ENCODE data around the gene PANK2.
"Not testable (repeated sequence)": the region's sequence is repeated elsewhere in the genome, so short reads cannot be mapped to it uniquely, and the experiment has no call there.

The PANK2 gene

GRCh38 chr20:3901706-3902440, 12.7 kb downstream of the PANK2 start:
- no peak for DNase-seq (ENCODE audit: low read depth, low spot score)
- ChIA-PET POLR2A (no interaction called here), CTCF (interaction anchor here (1.0 to 1.9 kb wide), 4 partner anchors 8 to 172 kb away, joined by 3 to 4 read pairs (median 3); no protein-coding TSS in a partner anchor)
- no peak overlapping the region for H3K4me3 ChIP-seq (ENCODE audit: low read depth, low read length)
- no peak for TF ChIP-seq CTCF (IDR thresholded peaks at IDR 0.05; ENCODE audit: insufficient read depth, low read length, missing control alignments)

GRCh38 chr20:3902446-3902845, 13.3 kb downstream of the PANK2 start:
- no peak overlapping the region for H3K4me3 ChIP-seq (ENCODE audit: low read depth, low read length)
- ChIA-PET CTCF (no interaction called here), POLR2A (no interaction called here)
- no peak for TF ChIP-seq CTCF (IDR thresholded peaks at IDR 0.05; ENCODE audit: insufficient read depth, low read length, missing control alignments)
- no peak for DNase-seq (ENCODE audit: low read depth, low spot score)

DNA sequence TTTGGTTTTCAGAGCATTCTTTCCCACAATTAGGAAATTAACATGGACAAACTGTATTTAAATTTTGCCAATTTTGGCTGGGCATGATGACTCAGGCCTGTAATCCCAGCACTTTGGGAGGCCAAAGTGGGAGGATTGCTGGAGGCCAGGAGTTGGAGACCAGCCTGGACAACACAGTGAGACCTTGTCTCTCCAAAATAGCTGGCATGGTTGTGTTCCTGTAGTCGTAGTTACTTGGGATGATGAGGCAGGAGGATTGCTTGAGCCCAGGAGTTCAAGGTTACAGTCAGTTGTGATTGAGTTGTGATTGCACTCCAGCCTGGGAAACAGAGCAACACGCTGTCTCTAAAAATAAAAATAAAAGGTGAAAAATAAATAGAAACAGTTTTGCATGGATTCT, 15.0 kb downstream of the PANK2 start:
- H3K4me3 ChIP-seq (ENCODE audit: low read depth, low read length), result no peak overlapping the region
- TF ChIP-seq CTCF (IDR thresholded peaks at IDR 0.05; ENCODE audit: insufficient read depth, low read length, missing control alignments), result no peak
- DNase-seq (ENCODE audit: low read depth, low spot score), result no peak
- CTCF ChIA-PET, result interaction anchor here (1.3 kb wide), 1 partner anchor 18 kb away, joined by 3 read pairs; no protein-coding TSS in a partner anchor
- POLR2A ChIA-PET, result no interaction called here

DNA sequence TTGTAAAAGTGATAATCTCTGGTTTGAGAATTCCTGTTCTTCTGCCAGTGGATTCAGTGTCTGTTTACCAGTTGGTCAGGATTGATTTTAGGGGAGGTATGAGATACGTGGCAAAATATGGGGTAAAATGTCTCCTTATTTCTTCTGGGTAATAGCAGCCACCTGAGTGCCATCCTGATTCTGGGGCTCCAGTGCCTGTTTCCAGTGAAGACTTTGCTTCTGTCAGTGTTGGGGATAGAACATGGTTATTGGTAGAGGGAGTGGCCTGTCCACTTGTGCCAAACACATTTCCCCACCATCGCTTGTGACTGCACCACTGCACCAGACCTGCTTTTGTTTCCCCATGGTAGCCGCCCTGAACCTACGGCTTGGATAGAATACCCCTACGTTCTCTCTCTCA, 15.7 kb downstream of the PANK2 start:
- no peak for DNase-seq (ENCODE audit: low read depth, low spot score)
- no peak overlapping the region for H3K4me3 ChIP-seq (ENCODE audit: low read depth, low read length)
- no peak for TF ChIP-seq CTCF (IDR thresholded peaks at IDR 0.05; ENCODE audit: insufficient read depth, low read length, missing control alignments)
- POLR2A ChIA-PET, result no interaction called here
- CTCF ChIA-PET, result interaction anchor here (1.0 kb wide), 1 partner anchor 12 kb away, joined by 3 read pairs; no protein-coding TSS in a partner anchor

- DNase-seq (ENCODE audit: low read depth, low spot score); POLR2A ChIA-PET: not testable (repeated sequence)
- CTCF ChIA-PET, result interaction anchor here (1.0 to 1.3 kb wide), 2 partner anchors 8 to 165 kb away, joined by 3 to 4 read pairs; no protein-coding TSS in a partner anchor
These were observed 17.8 kb downstream of the PANK2 start for GRCh38 chr20:3906744-3907721.

DNA sequence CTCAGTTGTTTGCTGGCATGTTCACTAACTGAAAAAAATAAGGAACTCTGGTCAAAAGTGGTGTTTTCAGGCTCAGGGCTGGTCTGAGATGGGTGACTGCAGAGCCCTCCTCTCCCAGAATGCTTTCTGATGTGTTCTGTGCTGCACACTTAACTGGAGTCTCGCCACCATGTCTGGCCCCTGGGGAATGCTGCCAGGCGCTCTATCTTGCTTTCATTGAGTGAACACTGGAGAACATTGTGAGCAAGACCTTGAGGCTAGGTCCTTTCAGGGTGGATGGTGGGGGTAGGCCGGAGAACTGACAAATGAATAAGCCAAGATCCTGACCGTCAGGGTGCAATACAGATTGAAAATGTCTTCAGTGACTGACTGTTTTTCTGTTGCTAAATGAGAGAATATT, 19.5 kb downstream of the PANK2 start:
- no peak overlapping the region for H3K4me3 ChIP-seq (ENCODE audit: low read depth, low read length)
- CTCF ChIA-PET, result no interaction called here

More at GRCh38 chr20:3906744-3907721, 17.8 kb downstream of the PANK2 start:
- H3K4me3 ChIP-seq (ENCODE audit: low read depth, low read length), result not testable (repeated sequence)

More for the DNA sequence above, 19.5 kb downstream of the PANK2 start:
- TF ChIP-seq CTCF (IDR thresholded peaks at IDR 0.05; ENCODE audit: insufficient read depth, low read length, missing control alignments), result no peak
- no peak for DNase-seq (ENCODE audit: low read depth, low spot score)
- POLR2A ChIA-PET, result no interaction called here
